ENCODE data around the gene SNX18. TPM values are rescaled to one million over a fixed set of nuclear protein-coding genes. Genes with fewer than 3 reads are reported as not detected.

Gene SNX18
- total and polyA plus RNA-seq, 10 of the 15 experiments (the other 5 are each of a cell fraction or from before 2014, with no cell fraction given): 0.27 to 1.7 (median 0.47) TPM

- TF ChIP-seq CHD1 (IDR thresholded peaks at IDR 0.05; ENCODE audit: low read depth, low read length) (no peak), CEBPZ (IDR thresholded peaks at IDR 0.05; ENCODE audit: low read depth, low read length) (no peak), NR2F1 (conservative IDR thresholded peaks at IDR 0.05) (no peak), SIX5 (IDR thresholded peaks at IDR 0.05; ENCODE audit: low read depth, low read length, severe bottlenecking) (no peak)
These were observed 7.7 kb downstream of the SNX18 start (continued) for GRCh38 chr5:54525261-54525660.

- ChIA-PET RAD21 (ENCODE audit: unreplicated experiment) (interaction anchor here (1.2 kb wide), 1 partner anchor 319 kb away, joined by 3 read pairs; no protein-coding TSS in a partner anchor), POLR2A (no interaction called here), SMC1A (ENCODE audit: uncharacterized antibody, unreplicated experiment) (no interaction called here), CTCF (interaction anchor here (2.9 kb wide), 1 partner anchor 319 kb away, joined by 13 read pairs; no protein-coding TSS in a partner anchor)
- ATAC-seq (no peak), DNase-seq (ENCODE audit: low read depth, low spot score) (no peak), FAIRE-seq (no peak)
- Histone ChIP-seq H3K4me1 (ENCODE audit: control insufficient read depth, insufficient read depth, low read length) (no peaks in the 10 kb centered on the region), H3K36me3 (ENCODE audit: control insufficient read depth in 2 of 2, insufficient read depth in 2 of 2, low read length in 1 of 2) (no peaks in the 10 kb centered on the region), H3K4me3 (no peak overlapping the region), H3K9ac (ENCODE audit: control insufficient read depth, insufficient read depth, low read length) (no peak overlapping the region), H3K9me3 (replicated peaks; ENCODE audit: control insufficient read depth, insufficient read depth, low read length) (no peaks in the 10 kb centered on the region), H3K27me3 (replicated peaks in 1 of 2; ENCODE audit: control insufficient read depth in 2 of 2, insufficient read depth in 2 of 2, low read length in 1 of 2) (no peaks in the 10 kb centered on the region), H2AFZ (ENCODE audit: control insufficient read depth, low read depth, low read length) (no peak overlapping the region), H3K4me2 (ENCODE audit: control insufficient read depth, insufficient read depth) (no peak overlapping the region), H3K79me2 (ENCODE audit: control insufficient read depth, insufficient read depth, low read length) (no peaks in the 10 kb centered on the region), H3K27ac (ENCODE audit: control insufficient read depth, insufficient read depth) (no peak overlapping the region), H4K20me1 (ENCODE audit: control insufficient read depth, insufficient read depth) (no peaks in the 10 kb centered on the region)
- 62% methylated on average over 6 of the region's 6 CpGs for WGBS (ENCODE audit: insufficient coverage, insufficient replicate concordance, low lambda C conversion rate, missing lambda C conversion rate)
- in situ Hi-C loops (cut with MboI): no loop called here
- intact Hi-C loops (cut with micrococcal nuclease; ENCODE audit: unreplicated experiment): no loop called here
- BruUV-seq (replicated peaks): no TSS peak
- TF ChIP-seq ASH2L (IDR thresholded peaks at IDR 0.05; ENCODE audit: borderline replicate concordance, low read depth): no peak
- no peak for TF ChIP-seq CHD1 (IDR thresholded peaks at IDR 0.05; ENCODE audit: low read depth, low read length)
- TF ChIP-seq POLR2A (IDR thresholded peaks at IDR 0.05; ENCODE audit: low read depth, low read length): no peak
- TF ChIP-seq CTCF (IDR thresholded peaks at IDR 0.05 in 2 of 3, conservative IDR thresholded peaks at IDR 0.05 in 1 of 3; ENCODE audit: control insufficient read depth in 2 of 3, extremely low read depth in 1 of 3, insufficient read depth in 1 of 3, low read depth in 3 of 3, low read length in 3 of 3): no peak
- no peak for TF ChIP-seq SPI1 (IDR thresholded peaks at IDR 0.05; ENCODE audit: borderline replicate concordance, insufficient read depth, low read depth, low read length)
- no peak for TF ChIP-seq NKRF (conservative IDR thresholded peaks at IDR 0.05)
- no peak for TF ChIP-seq TCF12 (IDR thresholded peaks at IDR 0.05; ENCODE audit: low read depth, low read length)
- no peak for TF ChIP-seq ZNF274 (IDR thresholded peaks at IDR 0.05; ENCODE audit: insufficient read depth, insufficient read length)
- TF ChIP-seq ZNF622 (IDR thresholded peaks at IDR 0.05): no peak
- TF ChIP-seq RELA (IDR thresholded peaks at IDR 0.05; ENCODE audit: borderline replicate concordance, partially characterized antibody): no peak
- no peak for TF ChIP-seq YBX1 (IDR thresholded peaks at IDR 0.05)
- no peak for TF ChIP-seq SUPT20H (IDR thresholded peaks at IDR 0.05; ENCODE audit: borderline replicate concordance, control insufficient read depth, low read depth, low read length)
- no peak for TF ChIP-seq NFIC (IDR thresholded peaks at IDR 0.05; ENCODE audit: low read depth, low read length)
- TF ChIP-seq MTA2 (IDR thresholded peaks at IDR 0.05; ENCODE audit: low read depth): no peak
- no peak for TF ChIP-seq CBX5 (IDR thresholded peaks at IDR 0.05; ENCODE audit: low read depth)
These were observed 8.1 kb downstream of the SNX18 start for GRCh38 chr5:54525692-54526091.
